Progenitor cell of endocrine pancreas (in vitro differentiated cells): ENCODE measurements around the gene RMDN2. TPM values are rescaled to one million over a fixed set of nuclear protein-coding genes. Genes with fewer than 3 reads are reported as not detected.

ENCODE experiments used
- DNase-seq: peaks from one replicate; pipeline ENCODE4 v3.0.0; 2021; ENCODE audit warnings: low spot score; ENCODE audit not compliant: unreplicated experiment
- H3K27ac Mint-ChIP-seq: 2 replicates; pipeline ENCODE4 v1.8.0; 2021; ENCODE audit warnings: mild to moderate bottlenecking, moderate library complexity, mixed read lengths
- H3K27me3 Mint-ChIP-seq: 2 replicates; pipeline ENCODE4 v1.8.0; 2021; ENCODE audit warnings: mixed read lengths
- H3K36me3 Mint-ChIP-seq: 2 replicates; pipeline ENCODE4 v1.8.0; 2022; ENCODE audit warnings: mixed read lengths; ENCODE audit not compliant: insufficient read depth
- H3K4me1 Mint-ChIP-seq: 2 replicates; pipeline ENCODE4 v1.8.0; 2021; ENCODE audit warnings: low read depth, mixed read lengths
- H3K4me3 Mint-ChIP-seq: 2 replicates; pipeline ENCODE4 v1.8.0; 2021; ENCODE audit warnings: low read depth, mild to moderate bottlenecking, moderate library complexity, mixed read lengths
- H3K9me3 Mint-ChIP-seq: 2 replicates; pipeline ENCODE4 v1.8.0; 2021; ENCODE audit warnings: low read depth, mixed read lengths
- CTCF ChIP-seq: fragments of 200-600 bp; sonication (generic); IDR thresholded peaks from one replicate; pipeline ENCODE4 v1.5.0; 2021; ENCODE audit warnings: antibody characterized with exemption, mild to moderate bottlenecking; ENCODE audit not compliant: unreplicated experiment
- total RNA-seq: library from RNA; stranded (reverse); gene quantifications from 2 replicates; pipeline ENCODE4 v1.2.1, GENCODE V29; 2021

The RMDN2 gene
- total RNA-seq, 1 donor from 2014 or later, result 9.2 TPM

- H3K27me3 Mint-ChIP-seq, result no peaks in the 10 kb centered on the region
- peaks cover 4% of the 10 kb centered on the region for H3K9me3 Mint-ChIP-seq
- no peak for TF ChIP-seq CTCF
- no peaks in the 10 kb centered on the region for H3K36me3 Mint-ChIP-seq
- no peak overlapping the region for H3K27ac Mint-ChIP-seq
- no peak overlapping the region for H3K4me3 Mint-ChIP-seq
- DNase-seq, result no peak
- peaks cover 2% of the 10 kb centered on the region for H3K4me1 Mint-ChIP-seq
Measured at GRCh38 chr2:37971971-37972370, 46.9 kb downstream of the RMDN2 start.

GRCh38 chr2:37973615-37974353 lies 48.7 kb downstream of the RMDN2 start:
- Mint-ChIP-seq H3K27me3 (no peaks in the 10 kb centered on the region), H3K4me3 (no peak overlapping the region), H3K4me1 (peaks cover 2% of the 10 kb centered on the region), H3K9me3 (no peaks in the 10 kb centered on the region), H3K36me3 (no peaks in the 10 kb centered on the region), H3K27ac (no peak overlapping the region)
- TF ChIP-seq CTCF, result no peak
- no peak for DNase-seq

GRCh38 chr2:37975808-37976207 lies 50.7 kb downstream of the RMDN2 start:
- no peak for DNase-seq
- no peak for TF ChIP-seq CTCF
- Mint-ChIP-seq H3K9me3 (no peaks in the 10 kb centered on the region), H3K27ac (no peak overlapping the region), H3K27me3 (no peaks in the 10 kb centered on the region), H3K4me3 (no peak overlapping the region), H3K36me3 (no peaks in the 10 kb centered on the region), H3K4me1 (peaks cover 2% of the 10 kb centered on the region)

GRCh38 chr2:37976411-37976810 lies 51.3 kb downstream of the RMDN2 start:
- H3K27ac Mint-ChIP-seq, result no peak overlapping the region
- TF ChIP-seq CTCF, result no peak
- no peaks in the 10 kb centered on the region for H3K27me3 Mint-ChIP-seq

GRCh38 chr2:37982147-37982582 lies 57.1 kb downstream of the RMDN2 start:
- peak; percentile 93 for TF ChIP-seq CTCF
- peak overlapping the region; percentile 40 for H3K4me3 Mint-ChIP-seq
- no peaks in the 10 kb centered on the region for H3K4me1 Mint-ChIP-seq
- no peaks in the 10 kb centered on the region for H3K27me3 Mint-ChIP-seq
- H3K36me3 Mint-ChIP-seq, result peaks cover under 1% of the 10 kb centered on the region
- peak; percentile 49 for DNase-seq
- H3K9me3 Mint-ChIP-seq, result peaks cover 6% of the 10 kb centered on the region
- H3K27ac Mint-ChIP-seq, result no peak overlapping the region

More at GRCh38 chr2:37976411-37976810, 51.3 kb downstream of the RMDN2 start:
- peaks cover 2% of the 10 kb centered on the region for H3K4me1 Mint-ChIP-seq
- DNase-seq, result no peak
- H3K9me3 Mint-ChIP-seq, result no peaks in the 10 kb centered on the region
- no peak overlapping the region for H3K4me3 Mint-ChIP-seq
- H3K36me3 Mint-ChIP-seq, result no peaks in the 10 kb centered on the region
